ENCODE measurements around the gene TXNDC5.

DNA sequence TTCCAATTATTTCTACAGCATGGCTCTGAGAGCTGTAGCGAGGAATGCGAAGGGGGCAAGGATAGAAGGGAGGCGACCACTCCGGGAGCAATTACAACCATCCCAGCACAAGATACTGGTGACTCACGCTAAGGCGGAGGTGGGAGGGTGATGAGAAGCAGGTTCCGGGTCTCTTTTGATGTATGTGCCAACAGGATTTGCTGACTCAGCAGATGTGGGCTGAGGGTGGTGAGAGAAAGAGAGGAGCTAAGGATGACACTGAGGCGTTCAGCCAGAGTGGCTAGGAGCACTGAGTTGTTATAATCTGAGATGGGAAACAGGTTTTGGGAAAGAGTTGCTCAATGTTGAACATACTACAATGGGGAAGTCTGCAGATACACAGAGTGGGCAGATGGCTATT lies 9.3 kb upstream of the TXNDC5 start:
- TF ChIP-seq, protein P1, sequence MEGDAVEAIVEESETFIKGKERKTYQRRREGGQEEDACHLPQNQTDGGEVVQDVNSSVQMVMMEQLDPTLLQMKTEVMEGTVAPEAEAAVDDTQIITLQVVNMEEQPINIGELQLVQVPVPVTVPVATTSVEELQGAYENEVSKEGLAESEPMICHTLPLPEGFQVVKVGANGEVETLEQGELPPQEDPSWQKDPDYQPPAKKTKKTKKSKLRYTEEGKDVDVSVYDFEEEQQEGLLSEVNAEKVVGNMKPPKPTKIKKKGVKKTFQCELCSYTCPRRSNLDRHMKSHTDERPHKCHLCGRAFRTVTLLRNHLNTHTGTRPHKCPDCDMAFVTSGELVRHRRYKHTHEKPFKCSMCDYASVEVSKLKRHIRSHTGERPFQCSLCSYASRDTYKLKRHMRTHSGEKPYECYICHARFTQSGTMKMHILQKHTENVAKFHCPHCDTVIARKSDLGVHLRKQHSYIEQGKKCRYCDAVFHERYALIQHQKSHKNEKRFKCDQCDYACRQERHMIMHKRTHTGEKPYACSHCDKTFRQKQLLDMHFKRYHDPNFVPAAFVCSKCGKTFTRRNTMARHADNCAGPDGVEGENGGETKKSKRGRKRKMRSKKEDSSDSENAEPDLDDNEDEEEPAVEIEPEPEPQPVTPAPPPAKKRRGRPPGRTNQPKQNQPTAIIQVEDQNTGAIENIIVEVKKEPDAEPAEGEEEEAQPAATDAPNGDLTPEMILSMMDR (IDR thresholded peaks at IDR 0.05; ENCODE audit: extremely low read depth in 1 of 2, insufficient read depth in 1 of 2, low read depth in 1 of 2, low read length in 2 of 2): no peak
- TF ChIP-seq JUN (IDR thresholded peaks at IDR 0.05; ENCODE audit: borderline replicate concordance, insufficient read depth, insufficient read length, low read depth) (no peak), POLR2A (IDR thresholded peaks at IDR 0.05; ENCODE audit: low read depth, low read length) (no peak), EZH2 (IDR thresholded peaks at IDR 0.05; ENCODE audit: borderline replicate concordance, low read depth, low read length, severe bottlenecking) (no peak), MYC (IDR thresholded peaks at IDR 0.05; ENCODE audit: low read depth, low read length) (no peak), POLR2AphosphoS5 (IDR thresholded peaks at IDR 0.05; ENCODE audit: insufficient read depth, low read depth, low read length) (no peak)
- TF ChIP-seq, protein P2, sequence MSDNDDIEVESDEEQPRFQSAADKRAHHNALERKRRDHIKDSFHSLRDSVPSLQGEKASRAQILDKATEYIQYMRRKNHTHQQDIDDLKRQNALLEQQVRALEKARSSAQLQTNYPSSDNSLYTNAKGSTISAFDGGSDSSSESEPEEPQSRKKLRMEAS (IDR thresholded peaks at IDR 0.05; ENCODE audit: insufficient read depth, insufficient read length): no peak

Measured in endothelial cell of umbilical vein (primary cell).